T-cell (primary cell): ENCODE data around the gene ADSL. TPM values are rescaled to one million over a fixed set of nuclear protein-coding genes. Genes with fewer than 3 reads are reported as not detected.

ENCODE experiments used
- ATAC-seq, 4 experiments: fragments of 200-7000 bp in 3 of 4; fragments of 150-1000 bp in 1 of 4; cut with Tn5 transposase; replicated peaks in 1 of 4; 1 replicate in 3 of 4; 2 replicates in 1 of 4; pipeline ENCODE4 v1.10.0; 2021; ENCODE audit warnings: moderate library complexity in 3 of 4, mild to moderate bottlenecking in 2 of 4, moderate number of reproducible peaks in 1 of 4
- CTCF ChIA-PET, 2 donors: fragments of 300-600 bp; sonication (Branson Sonifier 250); formaldehyde crosslinking; loops; one replicate each; lab custom pipeline; 2022; ENCODE audit warnings: antibody characterized with exemption in 2 of 2; lab: Charles Lee
- POLR2A ChIA-PET, 2 donors: fragments of 300-600 bp; sonication (Branson Sonifier 250); formaldehyde crosslinking; loops; one replicate each; lab custom pipeline; 2022; ENCODE audit warnings: antibody characterized with exemption in 2 of 2; lab: Charles Lee
- DNase-seq, 35 experiments: peaks; one replicate each; pipeline versions ENCODE4 v3.0.0 to v3.0.0-alpha.2; 2013 to 2023
- H3K27ac ChIP-seq: one replicate; pipeline ENCODE4 v1.5.1; 2013; ENCODE audit warnings: low read length
- H3K27me3 ChIP-seq, 2 experiments: replicated peaks in 1 of 2; 1 replicate in 1 of 2; 2 replicates in 1 of 2; pipeline versions ENCODE4 v1.6.1 to v1.7.0; 2013; ENCODE audit warnings: low read length in 1 of 2, mixed read lengths in 1 of 2; ENCODE audit not compliant: control insufficient read depth in 2 of 2, insufficient read depth in 2 of 2; ENCODE audit errors: extremely low read depth in 1 of 2
- H3K36me3 ChIP-seq, 2 donors: 1 replicate in 1 of 2; 2 replicates in 1 of 2; pipeline versions ENCODE4 v1.6.1 to v1.7.0; 2013; ENCODE audit warnings: low read length in 1 of 2; ENCODE audit not compliant: control insufficient read depth in 2 of 2, insufficient read depth in 1 of 2; ENCODE audit errors: extremely low read depth in 1 of 2
- H3K4me1 ChIP-seq, 2 experiments: 1 replicate in 1 of 2; 2 replicates in 1 of 2; pipeline versions ENCODE4 v1.6.1 to v1.7.0; 2013; ENCODE audit warnings: low read length in 2 of 2, mixed read lengths in 1 of 2; ENCODE audit not compliant: insufficient read depth in 2 of 2, control insufficient read depth in 1 of 2; ENCODE audit errors: extremely low read depth in 1 of 2
- H3K4me3 ChIP-seq, 2 donors: 1 replicate in 1 of 2; 2 replicates in 1 of 2; pipeline versions ENCODE4 v1.5.1 to v1.7.0; 2013; ENCODE audit warnings: mild to moderate bottlenecking in 2 of 2, low read length in 1 of 2, moderate library complexity in 1 of 2; ENCODE audit not compliant: control insufficient read depth in 1 of 2; ENCODE audit errors: extremely low read depth in 1 of 2
- H3K9me3 ChIP-seq: 2 replicates; pipeline ENCODE4 v1.7.0; 2013
- H3K27ac Mint-ChIP-seq, 2 donors: one replicate each; pipeline ENCODE4 v1.8.0; 2020 to 2021; ENCODE audit warnings: mild to moderate bottlenecking in 2 of 2, mixed read lengths in 2 of 2
- H3K27me3 Mint-ChIP-seq, 2 donors: one replicate each; pipeline ENCODE4 v1.8.0; 2021 to 2022; ENCODE audit warnings: mixed read lengths in 2 of 2
- H3K36me3 Mint-ChIP-seq: one replicate; pipeline ENCODE4 v1.8.0; 2021; ENCODE audit warnings: mixed read lengths
- H3K4me1 Mint-ChIP-seq, 3 donors: one replicate each; pipeline ENCODE4 v1.8.0; 2020 to 2022; ENCODE audit warnings: mixed read lengths in 3 of 3, mild to moderate bottlenecking in 1 of 3
- H3K4me3 Mint-ChIP-seq, 3 donors: one replicate each; pipeline ENCODE4 v1.8.0; 2020 to 2022; ENCODE audit warnings: mild to moderate bottlenecking in 3 of 3, mixed read lengths in 3 of 3, moderate library complexity in 3 of 3
- H3K9me3 Mint-ChIP-seq, 3 donors: one replicate each; pipeline ENCODE4 v1.8.0; 2020 to 2022; ENCODE audit warnings: mixed read lengths in 3 of 3
- WGBS: methylation state at CpG from one replicate; pipeline ENCODE4 v1.1.5; 2013; ENCODE audit warnings: missing lambda C conversion rate; ENCODE audit not compliant: insufficient coverage; 5-methylcytosine and 5-hydroxymethylcytosine counted together
- total RNA-seq, 35 experiments: library from RNA in 6 of 35; stranded (reverse) in 6 of 35; fragments of 120-200 nt in 1 of 35; gene quantifications; one replicate each; pipeline versions ENCODE4 v1.2.1 to v1.2.4 and lab custom pipeline; 2013 to 2026

Gene ADSL
- total RNA-seq, 5 donors from 2014 or later (not counting 1 experiment from before 2014, with no cell fraction given), result 64.0 to 84.3 (median 75.1) TPM

- no peak for ATAC-seq
- ChIA-PET POLR2A (no interaction called here), CTCF (no interaction called here)
- Mint-ChIP-seq H3K4me1 (peaks cover 16 to 38% (median 17%) of the 10 kb centered on the region in 3 donors), H3K27ac (no peak overlapping the region), H3K4me3 (no peak overlapping the region), H3K27me3 (no peaks in the 10 kb centered on the region), H3K9me3 (no peaks in the 10 kb centered on the region), H3K36me3 (peaks cover 49% of the 10 kb centered on the region)
- no peak for DNase-seq
- peaks cover 2 to 45% of the 10 kb centered on the region in 2 experiments for H3K4me1 ChIP-seq
- no peaks in the 10 kb centered on the region for H3K27me3 ChIP-seq
- no peak overlapping the region for H3K27ac ChIP-seq
- H3K4me3 ChIP-seq, result no peak overlapping the region
- H3K36me3 ChIP-seq, result peaks cover 38 to 94% of the 10 kb centered on the region in 2 donors
- H3K9me3 ChIP-seq, result no peaks in the 10 kb centered on the region
- WGBS, result 96% methylated on average over 14 of the region's 18 CpGs
These were observed 74.2 kb downstream of the ADSL start for GRCh38 chr22:40420341-40421081.

- Histone ChIP-seq H3K4me3 (no peak overlapping the region), H3K9me3 (no peaks in the 10 kb centered on the region), H3K4me1 (peaks cover 0 to 40% of the 10 kb centered on the region in 2 experiments), H3K27ac (no peak overlapping the region), H3K36me3 (peaks cover 43 to 98% of the 10 kb centered on the region in 2 donors), H3K27me3 (no peaks in the 10 kb centered on the region)
- H3K27ac Mint-ChIP-seq, result no peak overlapping the region
- CTCF ChIA-PET, result no interaction called here
- no peaks in the 10 kb centered on the region for H3K27me3 Mint-ChIP-seq
- H3K9me3 Mint-ChIP-seq, result no peaks in the 10 kb centered on the region
- peaks cover 11 to 33% (median 12%) of the 10 kb centered on the region in 3 donors for H3K4me1 Mint-ChIP-seq
- no peak overlapping the region for H3K4me3 Mint-ChIP-seq
- WGBS, result 100% methylated on average over 3 of the region's 4 CpGs
- ATAC-seq (no peak), DNase-seq (no peak)
- peaks cover 45% of the 10 kb centered on the region for H3K36me3 Mint-ChIP-seq
- POLR2A ChIA-PET, result no interaction called here
These were observed 74.7 kb downstream of the ADSL start for GRCh38 chr22:40421082-40421350.

GRCh38 chr22:40421941-40422340 is 75.6 kb downstream of the ADSL start:
- POLR2A ChIA-PET, result no interaction called here
- Histone ChIP-seq H3K27me3 (no peaks in the 10 kb centered on the region), H3K27ac (no peak overlapping the region), H3K9me3 (no peaks in the 10 kb centered on the region), H3K4me3 (no peak overlapping the region), H3K4me1 (peaks cover 0 to 31% of the 10 kb centered on the region in 2 experiments), H3K36me3 (peaks cover 39 to 99% of the 10 kb centered on the region in 2 donors)
- Mint-ChIP-seq H3K27ac (peak overlapping the region; percentile 34 to 68), H3K27me3 (no peaks in the 10 kb centered on the region), H3K36me3 (peaks cover 48% of the 10 kb centered on the region), H3K4me3 (no peak overlapping the region), H3K9me3 (no peaks in the 10 kb centered on the region), H3K4me1 (peaks cover 10 to 30% (median 12%) of the 10 kb centered on the region in 3 donors)
- no peak for DNase-seq
- CTCF ChIA-PET, result no interaction called here
- no peak for ATAC-seq
- 100% methylated on average over 1 of the region's 1 CpG for WGBS

GRCh38 chr22:40422558-40423309 is 76.4 kb downstream of the ADSL start:
- Histone ChIP-seq H3K27me3 (no peaks in the 10 kb centered on the region), H3K4me3 (no peak overlapping the region), H3K36me3 (peaks cover 42 to 100% of the 10 kb centered on the region in 2 donors), H3K9me3 (no peaks in the 10 kb centered on the region), H3K4me1 (peaks cover 0 to 24% of the 10 kb centered on the region in 2 experiments), H3K27ac (no peak overlapping the region)
- Mint-ChIP-seq H3K4me3 (no peak overlapping the region), H3K9me3 (no peaks in the 10 kb centered on the region), H3K36me3 (peaks cover 50% of the 10 kb centered on the region), H3K27me3 (no peaks in the 10 kb centered on the region), H3K27ac (peak overlapping the region; percentile 26 to 58), H3K4me1 (peaks cover 10 to 29% (median 13%) of the 10 kb centered on the region in 3 donors)
- POLR2A ChIA-PET, result no interaction called here
- WGBS, result 99% methylated on average over 7 of the region's 9 CpGs
- CTCF ChIA-PET, result no interaction called here
- DNase-seq, result no peak
- no peak for ATAC-seq

- WGBS, result 100% methylated on average over 2 of the region's 5 CpGs
- ATAC-seq, result no peak
- H3K4me3 Mint-ChIP-seq, result no peak overlapping the region
- H3K36me3 Mint-ChIP-seq, result peaks cover 50% of the 10 kb centered on the region
- POLR2A ChIA-PET, result no interaction called here
- Histone ChIP-seq H3K4me1 (peaks cover 0 to 19% of the 10 kb centered on the region in 2 experiments), H3K9me3 (no peaks in the 10 kb centered on the region), H3K36me3 (peaks cover 41 to 100% of the 10 kb centered on the region in 2 donors), H3K27ac (no peak overlapping the region), H3K4me3 (no peak overlapping the region), H3K27me3 (no peaks in the 10 kb centered on the region)
- no peaks in the 10 kb centered on the region for H3K9me3 Mint-ChIP-seq
- no peak overlapping the region for H3K27ac Mint-ChIP-seq
- no peak for DNase-seq
- H3K27me3 Mint-ChIP-seq, result no peaks in the 10 kb centered on the region
- peaks cover 10 to 25% (median 13%) of the 10 kb centered on the region in 3 donors for H3K4me1 Mint-ChIP-seq
- CTCF ChIA-PET, result interaction anchor here in 1 of 2 donors (1.3 kb wide), 1 partner anchor 14 kb away, joined by 4 read pairs; no protein-coding TSS in a partner anchor
These were observed 77.0 kb downstream of the ADSL start for GRCh38 chr22:40423310-40423688.

GRCh38 chr22:40423882-40424640 is 77.8 kb downstream of the ADSL start:
- 94% methylated on average over 14 of the region's 17 CpGs for WGBS
- Histone ChIP-seq H3K9me3 (no peaks in the 10 kb centered on the region), H3K27ac (no peak overlapping the region), H3K4me3 (no peak overlapping the region), H3K27me3 (no peaks in the 10 kb centered on the region), H3K4me1 (peaks cover 0 to 12% of the 10 kb centered on the region in 2 experiments), H3K36me3 (peaks cover 39 to 100% of the 10 kb centered on the region in 2 donors)
- no peak for ATAC-seq
- peaks cover 16 to 28% (median 17%) of the 10 kb centered on the region in 3 donors for H3K4me1 Mint-ChIP-seq
- DNase-seq, result no peak
- H3K36me3 Mint-ChIP-seq, result peaks cover 55% of the 10 kb centered on the region
- ChIA-PET CTCF (interaction anchor here (0.9 to 1.3 kb wide), 3 partner anchors 13 to 64 kb away, joined by 3 to 4 read pairs (median 3); no protein-coding TSS in a partner anchor), POLR2A (interaction anchor here in 1 of 2 donors (0.6 kb wide), 1 partner anchor 38 kb away, joined by 5 read pairs; no protein-coding TSS in a partner anchor)
- no peak overlapping the region for H3K4me3 Mint-ChIP-seq
- H3K27ac Mint-ChIP-seq, result no peak overlapping the region
- no peaks in the 10 kb centered on the region for H3K9me3 Mint-ChIP-seq
- no peaks in the 10 kb centered on the region for H3K27me3 Mint-ChIP-seq
